IPS DF 19.7 (cell line): Measurements from ENCODE around the gene CPA1.
"Not testable (repeated sequence)": the region's sequence is repeated elsewhere in the genome, so short reads cannot be mapped to it uniquely, and the experiment has no call there.

ENCODE experiments used
- DNase-seq: peaks from one replicate; pipeline ENCODE4 v3.0.0-alpha.2; 2013; ENCODE audit warnings: low read depth, low spot score

Gene CPA1

GRCh38 chr7:130372402-130373165, 7.7 kb upstream of the CPA1 start:
- no peak for DNase-seq

DNA sequence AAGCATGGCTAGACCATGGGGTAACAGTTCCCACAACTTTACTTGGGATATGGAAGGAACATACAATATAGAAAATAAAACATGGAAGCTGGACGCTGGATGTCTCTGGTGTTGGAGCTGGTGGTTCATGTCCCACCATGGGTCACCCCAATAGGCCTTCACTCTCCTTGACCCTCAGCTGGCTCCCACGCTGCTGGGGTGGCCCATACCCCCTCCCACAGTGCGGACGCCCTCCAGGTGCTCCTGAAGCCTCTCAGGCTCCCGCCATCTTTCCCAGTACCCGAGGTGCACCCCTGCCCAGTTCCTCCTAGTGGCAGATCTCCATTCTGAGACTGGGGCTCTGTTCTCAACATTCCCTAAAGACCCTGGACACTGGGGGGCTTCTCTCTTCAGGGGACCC, 5.8 kb upstream of the CPA1 start:
- no peak for DNase-seq

DNA sequence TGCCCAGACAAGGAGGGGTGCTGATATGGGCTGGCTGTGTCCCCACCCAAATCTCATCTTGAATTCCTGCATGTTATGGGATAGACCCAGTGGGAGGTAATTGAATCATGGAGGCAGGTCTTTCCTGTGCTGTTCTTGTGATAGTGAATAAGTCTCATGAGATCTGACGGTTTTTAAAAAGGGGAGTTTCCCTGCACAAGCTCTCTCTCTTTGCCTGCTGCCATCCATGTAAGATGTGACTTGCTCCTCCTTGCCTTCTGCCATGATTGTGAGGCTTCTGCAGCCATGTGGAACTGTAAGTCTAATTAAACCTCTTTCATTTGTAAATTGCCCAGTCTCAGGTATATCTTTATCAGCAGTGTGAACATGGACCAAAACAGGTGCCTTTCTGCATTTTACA, 3.8 kb upstream of the CPA1 start:
- not testable (repeated sequence) for DNase-seq

GRCh38 chr7:130377178-130377577, 3.1 kb upstream of the CPA1 start:
- no peak for DNase-seq

DNA sequence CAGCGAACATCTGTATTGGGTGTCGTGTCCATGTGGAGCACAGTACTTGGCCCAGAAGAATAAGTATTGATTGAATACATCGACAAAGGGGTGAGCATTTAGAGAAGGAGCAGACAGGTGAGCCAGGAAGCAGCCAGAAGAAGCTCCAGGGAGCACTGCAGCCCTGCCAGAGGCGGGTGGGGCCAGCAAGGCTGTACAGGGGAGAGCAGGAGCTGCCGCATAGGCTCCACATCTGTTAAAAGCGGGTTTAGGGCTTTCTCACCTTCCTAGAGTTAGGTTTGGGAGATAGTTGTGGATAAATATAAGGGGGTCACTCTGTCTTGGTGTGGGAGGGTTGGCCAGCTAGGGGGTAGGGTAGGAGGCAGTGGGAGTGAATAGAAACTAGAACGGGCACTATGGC, 1.3 kb upstream of the CPA1 start:
- DNase-seq = no peak

DNA sequence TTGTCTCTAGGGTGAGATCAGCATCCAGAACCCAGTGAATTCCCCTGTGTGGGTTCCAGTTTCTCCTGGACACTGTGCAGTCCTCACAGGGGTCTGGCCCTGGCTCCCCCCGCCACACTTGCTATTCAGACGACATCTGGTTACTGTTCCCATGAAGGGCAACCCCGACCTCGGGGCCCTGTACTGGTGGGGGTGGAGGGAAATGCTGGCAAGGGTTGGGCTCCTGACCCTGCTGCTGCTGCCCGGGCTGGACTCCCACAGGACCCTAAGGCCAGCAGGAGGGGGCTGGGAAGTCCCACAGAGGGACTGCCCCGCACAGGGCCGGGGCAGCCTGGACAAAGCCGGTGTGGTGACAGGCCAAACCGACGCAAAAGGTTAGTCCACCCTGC, 768 bp upstream of the CPA1 start:
- DNase-seq = no peak

DNA sequence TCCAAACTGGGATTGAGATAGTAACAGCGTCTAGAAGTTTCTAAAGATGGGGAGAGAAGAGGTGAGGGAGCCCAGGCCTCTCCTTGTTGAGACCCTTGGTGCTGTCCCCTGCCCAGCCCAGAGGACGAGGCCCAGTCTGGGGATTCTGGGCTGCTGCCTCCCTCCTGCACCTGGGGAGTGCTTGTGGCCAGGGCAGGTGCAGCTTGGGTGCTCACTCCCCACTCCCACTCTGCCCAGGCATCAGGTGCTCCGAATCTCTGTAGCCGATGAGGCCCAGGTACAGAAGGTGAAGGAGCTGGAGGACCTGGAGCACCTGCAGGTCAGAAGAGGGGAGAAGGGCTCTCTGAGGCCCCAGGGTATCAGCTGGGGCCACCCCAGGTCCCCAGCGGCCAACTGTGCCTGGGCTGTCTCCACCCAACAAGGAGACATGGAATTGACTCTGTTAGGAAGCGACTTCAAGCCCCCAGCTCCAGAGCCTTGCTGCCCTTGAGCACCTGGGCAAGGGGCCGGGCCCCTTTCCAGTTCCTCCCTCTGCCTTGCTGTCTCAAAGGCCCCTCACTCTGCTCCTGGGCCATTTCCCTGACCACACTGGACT, 664 bp downstream of the CPA1 start:
- DNase-seq = no peak

GRCh38 chr7:130381468-130382312, 1.4 kb downstream of the CPA1 start:
- DNase-seq = no peak

DNA sequence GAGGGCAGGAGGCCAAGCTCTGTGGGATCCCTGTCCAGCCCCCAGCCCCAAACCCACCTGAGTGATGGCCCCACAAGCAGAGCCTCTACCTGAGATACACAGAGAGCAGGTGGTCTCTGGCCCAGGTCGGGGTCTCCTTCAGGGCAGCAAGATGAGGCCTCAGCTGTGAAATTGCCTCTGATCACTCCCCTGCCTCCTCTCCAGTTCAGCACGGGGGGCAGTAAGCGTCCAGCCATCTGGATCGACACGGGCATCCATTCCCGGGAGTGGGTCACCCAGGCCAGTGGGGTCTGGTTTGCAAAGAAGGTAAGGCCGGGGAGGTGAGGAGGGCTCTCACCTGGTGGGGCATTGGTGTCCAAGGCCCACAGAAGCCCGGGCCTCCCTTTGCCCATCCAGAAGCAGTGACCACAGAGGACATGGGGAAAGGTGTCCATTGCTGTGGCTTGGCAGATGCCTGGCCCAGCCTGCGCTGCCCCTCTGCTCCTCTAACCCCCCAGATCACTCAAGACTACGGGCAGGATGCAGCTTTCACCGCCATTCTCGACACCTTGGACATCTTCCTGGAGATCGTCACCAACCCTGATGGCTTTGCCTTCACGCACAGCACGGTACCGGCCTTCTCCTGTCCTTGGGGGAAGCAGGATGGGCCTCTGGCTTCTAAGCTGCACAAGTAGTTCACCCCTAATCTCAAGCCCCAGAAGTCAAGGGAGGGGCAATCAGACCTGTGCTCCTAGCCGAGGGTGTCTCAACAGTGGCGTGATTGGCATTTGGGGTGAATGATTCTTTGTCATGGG, 3.1 kb downstream of the CPA1 start:
- DNase-seq = no peak

DNA sequence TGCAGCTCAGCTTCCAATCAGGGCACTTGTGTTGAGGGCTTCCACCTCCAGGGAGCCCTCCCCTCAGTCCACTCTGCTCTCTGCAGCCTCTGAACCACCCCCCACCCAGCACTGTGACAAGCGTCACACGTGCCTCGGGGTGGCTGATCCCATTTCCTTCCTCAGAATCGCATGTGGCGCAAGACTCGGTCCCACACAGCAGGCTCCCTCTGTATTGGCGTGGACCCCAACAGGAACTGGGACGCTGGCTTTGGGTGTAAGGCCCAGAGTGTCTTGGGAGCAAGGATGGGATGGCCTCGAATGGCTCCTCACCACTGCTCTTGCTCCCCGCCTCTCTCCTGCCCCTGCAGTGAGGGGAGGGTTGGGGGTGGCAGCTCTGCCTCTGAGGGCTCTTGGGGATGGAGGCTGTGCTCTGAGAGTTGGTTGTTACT, 4.1 kb downstream of the CPA1 start:
- no peak for DNase-seq

DNA sequence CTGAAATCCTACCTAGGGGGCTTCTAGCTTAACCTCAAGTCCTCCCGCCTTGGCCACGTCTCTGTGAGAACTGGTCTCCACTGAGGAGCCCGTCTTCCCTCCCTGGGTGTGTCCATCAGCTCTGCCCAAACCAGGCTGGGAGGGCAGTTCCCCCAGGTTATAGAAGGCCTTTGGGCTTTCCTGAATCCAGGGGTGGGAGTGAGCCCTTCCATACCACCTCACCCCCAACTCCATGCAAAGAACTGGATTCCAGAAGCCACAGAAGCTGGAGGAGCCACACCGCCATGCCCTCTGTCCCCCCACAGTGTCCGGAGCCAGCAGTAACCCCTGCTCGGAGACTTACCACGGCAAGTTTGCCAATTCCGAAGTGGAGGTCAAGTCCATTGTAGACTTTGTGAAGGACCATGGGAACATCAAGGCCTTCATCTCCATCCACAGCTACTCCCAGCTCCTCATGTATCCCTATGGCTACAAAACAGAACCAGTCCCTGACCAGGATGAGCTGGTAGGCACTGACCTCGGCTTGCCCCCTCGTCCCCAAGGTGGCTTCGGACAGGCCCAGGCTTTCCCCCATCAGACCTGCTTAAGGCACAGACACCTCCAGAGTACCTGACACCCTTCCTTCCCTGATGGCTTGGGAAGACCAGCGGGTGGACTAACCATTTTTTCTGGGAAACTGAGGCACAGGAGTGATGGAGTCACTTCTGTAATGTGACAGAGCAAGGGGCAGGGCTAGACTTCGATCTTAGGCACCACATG, 4.7 kb downstream of the CPA1 start:
- no peak for DNase-seq

DNA sequence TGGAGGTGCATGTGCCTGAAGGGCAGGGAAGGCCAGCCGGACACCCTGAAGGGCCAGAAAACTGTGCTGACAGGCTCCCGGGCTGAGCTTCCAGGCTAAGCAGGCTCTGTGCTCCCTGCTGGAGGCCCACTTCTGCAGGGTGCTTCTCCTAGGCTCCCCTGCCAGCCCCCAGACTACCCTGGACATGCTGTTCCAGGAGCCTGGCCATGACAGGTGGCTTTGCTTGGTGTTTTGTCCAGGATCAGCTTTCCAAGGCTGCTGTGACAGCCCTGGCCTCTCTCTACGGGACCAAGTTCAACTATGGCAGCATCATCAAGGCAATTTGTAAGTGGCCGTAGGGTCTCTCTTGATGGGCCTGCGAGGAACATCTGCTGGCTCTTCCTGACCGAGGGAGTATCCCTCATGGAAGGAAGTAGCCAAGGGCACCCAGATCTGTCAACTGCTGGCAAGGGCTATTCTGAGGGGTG, 5.3 kb downstream of the CPA1 start:
- DNase-seq = no peak

GRCh38 chr7:130386876-130387275, 6.6 kb downstream of the CPA1 start:
- no peak for DNase-seq

GRCh38 chr7:130387306-130387627, 7.0 kb downstream of the CPA1 start:
- DNase-seq = no peak

GRCh38 chr7:130387628-130388403, 7.5 kb downstream of the CPA1 start:
- DNase-seq = no peak

GRCh38 chr7:130388671-130389070, 8.4 kb downstream of the CPA1 start:
- DNase-seq = no peak

DNA sequence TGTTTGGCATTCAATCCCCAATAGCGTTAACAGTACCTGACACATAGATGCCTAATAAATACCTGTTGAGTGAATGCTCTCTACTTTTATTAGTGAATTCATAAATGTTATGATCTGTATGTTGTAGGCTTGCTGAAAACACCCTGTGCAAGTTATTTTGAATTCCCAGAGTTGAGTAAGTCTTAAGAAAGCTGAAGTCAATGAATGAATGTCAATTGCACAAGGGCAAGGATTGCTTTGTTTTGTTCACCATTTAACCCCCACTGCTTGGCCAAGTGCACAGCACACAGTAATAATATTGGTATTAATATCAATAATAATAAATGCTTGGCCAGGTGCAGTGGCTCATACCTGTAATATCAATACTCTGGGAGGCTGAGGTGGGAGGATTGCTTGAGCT, 10.2 kb downstream of the CPA1 start:
- no peak for DNase-seq

DNA sequence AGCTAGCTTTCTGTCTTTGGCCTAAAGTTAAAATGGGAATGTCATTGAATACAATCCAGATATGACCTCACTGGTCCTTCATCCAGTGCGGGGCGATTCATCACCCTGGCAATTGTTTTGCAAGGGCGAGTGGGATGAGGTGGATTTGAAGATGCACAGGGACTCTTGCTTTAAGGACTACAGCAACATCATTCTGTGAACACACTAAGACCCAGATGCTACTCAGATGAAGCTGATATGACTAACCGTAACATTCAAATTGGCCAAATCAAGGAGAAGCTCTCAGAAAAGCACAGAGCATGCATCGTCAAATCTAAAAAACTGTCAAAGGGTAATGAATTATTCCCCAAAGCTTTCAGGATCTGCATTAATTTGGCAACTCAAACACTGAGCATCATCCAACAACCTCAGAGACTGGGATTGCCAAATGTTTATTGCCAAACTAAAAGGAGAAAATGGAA, 12.8 kb downstream of the CPA1 start:
- no peak for DNase-seq

GRCh38 chr7:130393841-130394411, 13.6 kb downstream of the CPA1 start:
- no peak for DNase-seq
